ENCODE results near the gene SEMA3C. TPM values are rescaled to one million over a fixed set of nuclear protein-coding genes. Genes with fewer than 3 reads are reported as not detected.

The SEMA3C gene
- total and polyA plus RNA-seq, 2 donors (not counting 3 experiments of a cell fraction or from before 2014, with no cell fraction given), result 0.01 to 0.09 TPM

- ChIA-PET CTCF (no interaction called here), POLR2A (no interaction called here)
- Histone ChIP-seq H3K9ac (replicated peaks; ENCODE audit: extremely low read depth, insufficient read depth, low read length) (no peak overlapping the region), H3K27me3 (ENCODE audit: control insufficient read depth in 2 of 2, insufficient read depth in 2 of 2, low read length in 2 of 2) (peaks cover 2 to 3% of the 10 kb centered on the region in 2 experiments), H3K9me3 (replicated peaks; ENCODE audit: control insufficient read depth, insufficient read depth, low read length) (no peaks in the 10 kb centered on the region), H3K4me1 (ENCODE audit: control insufficient read depth, extremely low read depth, insufficient read depth, low read length) (no peaks in the 10 kb centered on the region), H3K27ac (ENCODE audit: insufficient read depth, low read depth, low read length) (no peak overlapping the region), H3K79me2 (ENCODE audit: control insufficient read depth, insufficient read depth, low read length) (no peaks in the 10 kb centered on the region), H3K9me1 (replicated peaks; ENCODE audit: control insufficient read depth, extremely low read depth, insufficient read depth, low read length) (no peaks in the 10 kb centered on the region), H3K4me3 (replicated peaks in 1 of 3; ENCODE audit: insufficient read depth in 1 of 3, low read depth in 1 of 3, low read length in 3 of 3) (no peak overlapping the region), H4K20me1 (replicated peaks; ENCODE audit: control insufficient read depth, extremely low read depth, insufficient read depth, low read length) (no peaks in the 10 kb centered on the region), H3K4me2 (ENCODE audit: insufficient read depth, low read length) (no peak overlapping the region), H2AFZ (ENCODE audit: low read depth, low read length) (no peak overlapping the region), H3K36me3 (ENCODE audit: control insufficient read depth in 2 of 2, extremely low read depth in 1 of 2, insufficient read depth in 2 of 2, low read length in 2 of 2) (no peaks in the 10 kb centered on the region)
- FAIRE-seq (no peak), DNase-seq (ENCODE audit: low read depth, low spot score) (no peak)
- intact Hi-C loops (cut with micrococcal nuclease), result no loop called here
- dilution Hi-C loops (cut with MboI; ENCODE audit: extremely low pct_ligation_motif_present, low sequenced_read_pairs), result no loop called here
- no TSS peak for BruUV-seq (replicated peaks)
- TF ChIP-seq FOS (IDR thresholded peaks at IDR 0.05; ENCODE audit: borderline replicate concordance, insufficient read depth, low read length), result no peak
- TF ChIP-seq EZH2 (IDR thresholded peaks at IDR 0.05; ENCODE audit: borderline replicate concordance, low read depth, low read length, severe bottlenecking), result no peak
- no peak for TF ChIP-seq MYC (IDR thresholded peaks at IDR 0.05; ENCODE audit: low read depth, low read length)
- TF ChIP-seq CTCF (IDR thresholded peaks at IDR 0.05; ENCODE audit: extremely low read depth in 1 of 2, insufficient read depth in 1 of 2, low read depth in 1 of 2, low read length in 2 of 2), result no peak
- no peak for TF ChIP-seq POLR2AphosphoS5 (IDR thresholded peaks at IDR 0.05; ENCODE audit: insufficient read depth, low read depth, low read length)
- no peak for TF ChIP-seq POLR2A (IDR thresholded peaks at IDR 0.05; ENCODE audit: low read depth, low read length)
- no peak for TF ChIP-seq JUN (IDR thresholded peaks at IDR 0.05; ENCODE audit: borderline replicate concordance, insufficient read depth, insufficient read length, low read depth)
- no peak for TF ChIP-seq GATA2 (IDR thresholded peaks at IDR 0.05; ENCODE audit: insufficient read depth, insufficient read length, low read depth, low read length)
- TF ChIP-seq MAX (IDR thresholded peaks at IDR 0.05; ENCODE audit: insufficient read depth, insufficient read length), result no peak
Observed at GRCh38 chr7:80875537-80876120, 43.2 kb downstream of the SEMA3C start.
